ENCODE results near the gene HS6ST2. TPM values are rescaled to one million over a fixed set of nuclear protein-coding genes. Genes with fewer than 3 reads are reported as not detected.

The HS6ST2 gene
- total RNA-seq, 1 donor: not detected

- H3K27me3 ChIP-seq (ENCODE audit: insufficient read depth, low read length): peaks cover 16% of the 10 kb centered on the region
- no peak overlapping the region for H3K4me2 ChIP-seq (ENCODE audit: insufficient read depth, low read length)
- H3K36me3 ChIP-seq (ENCODE audit: insufficient read depth, low read length): no peaks in the 10 kb centered on the region
- TF ChIP-seq CTCF (IDR thresholded peaks at IDR 0.05; ENCODE audit: extremely low read depth, low read depth, low read length): no peak
- H3K79me2 ChIP-seq (ENCODE audit: insufficient read depth, low read length): no peaks in the 10 kb centered on the region
- no peaks in the 10 kb centered on the region for H4K20me1 ChIP-seq (ENCODE audit: insufficient read depth, low read length)
- H3K27ac ChIP-seq (ENCODE audit: low read depth, low read length): no peak overlapping the region
- no peak overlapping the region for H2AFZ ChIP-seq (ENCODE audit: low read length)
- no peak for DNase-seq (ENCODE audit: insufficient read length, low spot score, missing footprints)
- no peak overlapping the region for H3K4me3 ChIP-seq (ENCODE audit: insufficient read depth, low read length)
- no peaks in the 10 kb centered on the region for H3K4me1 ChIP-seq (ENCODE audit: insufficient read depth, low read length)
- no peaks in the 10 kb centered on the region for H3K9me3 ChIP-seq (ENCODE audit: low read depth, low read length)
Measured at GRCh38 chrX:132774010-132774714, 184.3 kb downstream of the HS6ST2 start.

GRCh38 chrX:132769609-132770008 lies 188.8 kb downstream of the HS6ST2 start:
- Histone ChIP-seq H2AFZ (ENCODE audit: low read length) (no peak overlapping the region), H3K27ac (ENCODE audit: low read depth, low read length) (no peak overlapping the region), H3K4me2 (ENCODE audit: insufficient read depth, low read length) (no peak overlapping the region), H3K4me1 (ENCODE audit: insufficient read depth, low read length) (no peaks in the 10 kb centered on the region), H3K79me2 (ENCODE audit: insufficient read depth, low read length) (no peaks in the 10 kb centered on the region), H3K36me3 (ENCODE audit: insufficient read depth, low read length) (no peaks in the 10 kb centered on the region), H4K20me1 (ENCODE audit: insufficient read depth, low read length) (no peaks in the 10 kb centered on the region), H3K9me3 (ENCODE audit: low read depth, low read length) (no peaks in the 10 kb centered on the region), H3K4me3 (ENCODE audit: insufficient read depth, low read length) (no peak overlapping the region), H3K27me3 (ENCODE audit: insufficient read depth, low read length) (peaks cover 8% of the 10 kb centered on the region)
- no peak for DNase-seq (ENCODE audit: insufficient read length, low spot score, missing footprints)
- no peak for TF ChIP-seq CTCF (IDR thresholded peaks at IDR 0.05; ENCODE audit: extremely low read depth, low read depth, low read length)

GRCh38 chrX:132766452-132766851 lies 192.0 kb downstream of the HS6ST2 start:
- no peak for DNase-seq (ENCODE audit: insufficient read length, low spot score, missing footprints)
- Histone ChIP-seq H3K4me2 (ENCODE audit: insufficient read depth, low read length) (no peak overlapping the region), H2AFZ (ENCODE audit: low read length) (no peak overlapping the region), H3K79me2 (ENCODE audit: insufficient read depth, low read length) (no peaks in the 10 kb centered on the region), H3K27me3 (ENCODE audit: insufficient read depth, low read length) (peaks cover 8% of the 10 kb centered on the region), H3K36me3 (ENCODE audit: insufficient read depth, low read length) (no peaks in the 10 kb centered on the region), H4K20me1 (ENCODE audit: insufficient read depth, low read length) (no peaks in the 10 kb centered on the region), H3K4me3 (ENCODE audit: insufficient read depth, low read length) (no peak overlapping the region), H3K4me1 (ENCODE audit: insufficient read depth, low read length) (no peaks in the 10 kb centered on the region), H3K27ac (ENCODE audit: low read depth, low read length) (no peak overlapping the region), H3K9me3 (ENCODE audit: low read depth, low read length) (no peaks in the 10 kb centered on the region)
- no peak for TF ChIP-seq CTCF (IDR thresholded peaks at IDR 0.05; ENCODE audit: extremely low read depth, low read depth, low read length)

- H3K4me2 ChIP-seq (ENCODE audit: insufficient read depth, low read length): no peak overlapping the region
- no peaks in the 10 kb centered on the region for H3K4me1 ChIP-seq (ENCODE audit: insufficient read depth, low read length)
- H2AFZ ChIP-seq (ENCODE audit: low read length): no peak overlapping the region
- TF ChIP-seq CTCF (IDR thresholded peaks at IDR 0.05; ENCODE audit: extremely low read depth, low read depth, low read length): no peak
- H3K79me2 ChIP-seq (ENCODE audit: insufficient read depth, low read length): no peaks in the 10 kb centered on the region
- no peaks in the 10 kb centered on the region for H3K9me3 ChIP-seq (ENCODE audit: low read depth, low read length)
- DNase-seq (ENCODE audit: insufficient read length, low spot score, missing footprints): no peak
- no peaks in the 10 kb centered on the region for H3K36me3 ChIP-seq (ENCODE audit: insufficient read depth, low read length)
- no peaks in the 10 kb centered on the region for H3K27me3 ChIP-seq (ENCODE audit: insufficient read depth, low read length)
- H3K27ac ChIP-seq (ENCODE audit: low read depth, low read length): no peak overlapping the region
- H4K20me1 ChIP-seq (ENCODE audit: insufficient read depth, low read length): no peaks in the 10 kb centered on the region
- no peak overlapping the region for H3K4me3 ChIP-seq (ENCODE audit: insufficient read depth, low read length)
Measured at GRCh38 chrX:132763528-132763927, 194.9 kb downstream of the HS6ST2 start.
